Kidney epithelial cell (primary cell): Measurements from ENCODE around the gene KLHDC2. TPM values are rescaled to one million over a fixed set of nuclear protein-coding genes. Genes with fewer than 3 reads are reported as not detected.
"Not testable (repeated sequence)": the region's sequence is repeated elsewhere in the genome, so short reads cannot be mapped to it uniquely, and the experiment has no call there.

Experiments used
- DNase-seq: peaks from one replicate; pipeline ENCODE4 v3.0.0-alpha.2; 2010; ENCODE audit warnings: low read depth
- H3K27me3 ChIP-seq: 2 replicates; pipeline ENCODE4 v1.6.0; 2011; ENCODE audit warnings: low read length; ENCODE audit not compliant: control insufficient read depth, insufficient read depth
- H3K36me3 ChIP-seq: 2 replicates; pipeline ENCODE4 v1.5.1; 2011; ENCODE audit warnings: low read length; ENCODE audit not compliant: control insufficient read depth, insufficient read depth
- H3K4me3 ChIP-seq: 2 replicates; pipeline ENCODE4 v1.5.1; 2011; ENCODE audit warnings: low read depth, mild to moderate bottlenecking, control low read depth, low read length
- CTCF ChIP-seq: IDR thresholded peaks from 2 replicates; pipeline ENCODE4 v1.5.1; 2011; ENCODE audit warnings: mild to moderate bottlenecking, moderate library complexity, low read length, control low read depth, inconsistent platforms; ENCODE audit not compliant: insufficient read depth, poor library complexity, severe bottlenecking
- total RNA-seq: library from RNA; depleted of rRNA; stranded (reverse); fragments of >200 nt; gene quantifications from 2 replicates; pipeline ENCODE4 v1.2.3, GENCODE V29; 2015

Gene KLHDC2
- total RNA-seq, 1 donor from 2014 or later: 32.6 TPM

- H3K36me3 ChIP-seq: no peaks in the 10 kb centered on the region
- H3K27me3 ChIP-seq: no peaks in the 10 kb centered on the region
- H3K4me3 ChIP-seq: no peak overlapping the region
- no peak for TF ChIP-seq CTCF
- no peak for DNase-seq
Observed at GRCh38 chr14:49796025-49796424, 28.1 kb downstream of the KLHDC2 start.

- no peak for DNase-seq
- Histone ChIP-seq H3K36me3 (no peaks in the 10 kb centered on the region), H3K27me3 (no peaks in the 10 kb centered on the region), H3K4me3 (no peak overlapping the region)
- TF ChIP-seq CTCF: no peak
Observed at GRCh38 chr14:49808780-49809179, 40.8 kb downstream of the KLHDC2 start.

- not testable (repeated sequence) for H3K4me3 ChIP-seq, H3K27me3 ChIP-seq, H3K36me3 ChIP-seq, DNase-seq
Observed at GRCh38 chr14:49816118-49816517, 48.2 kb downstream of the KLHDC2 start.

GRCh38 chr14:49816844-49817243 is 48.9 kb downstream of the KLHDC2 start:
- no peaks in the 10 kb centered on the region for H3K36me3 ChIP-seq
- no peak for TF ChIP-seq CTCF
- no peak for DNase-seq

GRCh38 chr14:49820176-49820575 is 52.2 kb downstream of the KLHDC2 start:
- Histone ChIP-seq H3K27me3 (no peaks in the 10 kb centered on the region), H3K36me3 (peaks cover 1% of the 10 kb centered on the region), H3K4me3 (no peak overlapping the region)
- no peak for DNase-seq
- no peak for TF ChIP-seq CTCF

More at GRCh38 chr14:49816844-49817243, 48.9 kb downstream of the KLHDC2 start:
- H3K27me3 ChIP-seq: no peaks in the 10 kb centered on the region
- H3K4me3 ChIP-seq: no peak overlapping the region

- Histone ChIP-seq H3K27me3 (no peaks in the 10 kb centered on the region), H3K36me3 (peaks cover 1% of the 10 kb centered on the region), H3K4me3 (no peak overlapping the region)
- TF ChIP-seq CTCF: no peak
- DNase-seq: no peak
Observed at GRCh38 chr14:49828640-49829039, 60.7 kb downstream of the KLHDC2 start.

Other genes starting within 250 kb of the KLHDC2 start
- 11,881 and 16,427 TPM in 2 replicates for gene RPS29, start 181.8 kb upstream of the KLHDC2 start, total RNA-seq
- gene LRR1, start 169.2 kb upstream of the KLHDC2 start, total RNA-seq: 7.5 and 12.4 TPM in 2 replicates
- gene RPL36AL, start 147.5 kb upstream of the KLHDC2 start, total RNA-seq: 168 and 258 TPM in 2 replicates
- 38.5 and 45.2 TPM in 2 replicates for gene MGAT2, start 147.4 kb upstream of the KLHDC2 start, total RNA-seq
- 22.9 and 23.8 TPM in 2 replicates for gene DNAAF2, start 132.9 kb upstream of the KLHDC2 start, total RNA-seq
- 2.8 and 10.2 TPM in 2 replicates for gene POLE2, start 79.9 kb upstream of the KLHDC2 start, total RNA-seq
- 0.54 and 1.9 TPM in 2 replicates for gene KLHDC1, start 75.0 kb upstream of the KLHDC2 start, total RNA-seq
- gene NEMF, start 84.6 kb downstream of the KLHDC2 start, total RNA-seq: 34.3 and 61.5 TPM in 2 replicates
- gene ARF6, start 124.9 kb downstream of the KLHDC2 start, total RNA-seq: 69.6 and 76.3 TPM in 2 replicates